SU-DHL-6 (cell line): Measurements from ENCODE around the gene CTSZ.

Source experiments
- CTCF ChIP-seq: fragments of 200-600 bp; sonication (generic); IDR thresholded peaks from one replicate; pipeline ENCODE4 v1.5.1; 2017; ENCODE audit warnings: antibody characterized with exemption, mild to moderate bottlenecking, low read length, moderate library complexity; ENCODE audit not compliant: insufficient read depth, poor library complexity, severe bottlenecking
- EZH2phosphoT487 ChIP-seq: fragments of 200-600 bp; sonication (generic), shearing (Covaris generic); conservative IDR thresholded peaks from 2 replicates; pipeline ENCODE4 v1.6.1; 2018; ENCODE audit warnings: mild to moderate bottlenecking, antibody characterized with exemption, low read length, moderate library complexity, mixed read lengths

GRCh38 chr20:59032713-59033059 is 25.6 kb upstream of the CTSZ start:
- TF ChIP-seq CTCF (no peak), EZH2phosphoT487 (no peak)
